Liver (tissue), 9 donors: Measurements from ENCODE around the gene ACP4. TPM values are rescaled to one million over a fixed set of nuclear protein-coding genes. Genes with fewer than 3 reads are reported as not detected.

ENCODE experiments used
- DNase-seq: peaks from one replicate; pipeline ENCODE4 v3.0.0-alpha.2; 2017; ENCODE audit warnings: low spot score
- H3K27ac ChIP-seq, 2 donors: one replicate each; pipeline ENCODE4 v1.7.0; 2013; ENCODE audit warnings: inconsistent platforms in 2 of 2, low read length in 2 of 2, control low read depth in 1 of 2, low read depth in 1 of 2, mild to moderate bottlenecking in 1 of 2
- H3K27me3 ChIP-seq, 4 donors: one replicate each; pipeline versions ENCODE4 v1.6.1 to v1.7.0; 2013; ENCODE audit warnings: low read length in 3 of 4, inconsistent platforms in 1 of 4, mild to moderate bottlenecking in 1 of 4, moderate library complexity in 1 of 4; ENCODE audit not compliant: control insufficient read depth in 4 of 4, insufficient read depth in 4 of 4
- H3K36me3 ChIP-seq, 4 donors: one replicate each; pipeline versions ENCODE4 v1.6.1 to v1.7.0; 2013; ENCODE audit warnings: low read length in 3 of 4, mild to moderate bottlenecking in 3 of 4, low read depth in 1 of 4, moderate library complexity in 1 of 4; ENCODE audit not compliant: control insufficient read depth in 4 of 4, insufficient read depth in 3 of 4
- H3K4me1 ChIP-seq, 4 donors: one replicate each; pipeline versions ENCODE4 v1.6.1 to v1.7.0; 2013; ENCODE audit warnings: low read length in 3 of 4, mild to moderate bottlenecking in 3 of 4, moderate library complexity in 1 of 4; ENCODE audit not compliant: control insufficient read depth in 4 of 4, insufficient read depth in 4 of 4
- H3K4me3 ChIP-seq, 3 donors: one replicate each; pipeline versions ENCODE4 v1.6.1 to v1.7.0; 2013; ENCODE audit warnings: low read length in 3 of 3, control low read depth in 1 of 3, low read depth in 1 of 3, mild to moderate bottlenecking in 1 of 3
- H3K9ac ChIP-seq, 2 donors: one replicate each; pipeline ENCODE4 v1.7.0; 2013; ENCODE audit warnings: low read length in 2 of 2, mild to moderate bottlenecking in 2 of 2, moderate library complexity in 2 of 2, control low read depth in 1 of 2, low read depth in 1 of 2
- H3K9me3 ChIP-seq, 4 donors: one replicate each; pipeline versions ENCODE4 v1.6.1 to v1.7.0; 2013; ENCODE audit warnings: low read length in 3 of 4; ENCODE audit not compliant: control insufficient read depth in 4 of 4
- EGR1 ChIP-seq, 2 donors: IDR thresholded peaks; 2 replicates each; pipeline ENCODE4 v1.6.1; 2016 to 2018; ENCODE audit warnings: antibody characterized with exemption in 2 of 2, low read depth in 2 of 2
- FOXA1 ChIP-seq: IDR thresholded peaks from 2 replicates; pipeline ENCODE4 v1.6.1; 2016; ENCODE audit warnings: antibody characterized with exemption
- FOXA2 ChIP-seq: IDR thresholded peaks from 2 replicates; pipeline ENCODE4 v1.6.1; 2016; ENCODE audit warnings: antibody characterized with exemption
- GABPA ChIP-seq, 2 donors: IDR thresholded peaks in 1 of 2; conservative IDR thresholded peaks in 1 of 2; 2 replicates each; pipeline ENCODE4 v1.6.1; 2016; ENCODE audit warnings: antibody characterized with exemption in 2 of 2, mild to moderate bottlenecking in 1 of 2, moderate library complexity in 1 of 2
- HNF4A ChIP-seq, 2 donors: conservative IDR thresholded peaks; 2 replicates each; pipeline ENCODE4 v1.6.1; 2016; ENCODE audit warnings: antibody characterized with exemption in 2 of 2, mild to moderate bottlenecking in 2 of 2
- HNF4G ChIP-seq: IDR thresholded peaks from 2 replicates; pipeline ENCODE4 v1.6.1; 2016; ENCODE audit warnings: antibody characterized with exemption
- JUND ChIP-seq, 2 donors: IDR thresholded peaks; 2 replicates each; pipeline ENCODE4 v1.6.1; 2016; ENCODE audit warnings: antibody characterized with exemption in 2 of 2
- NR2F2 ChIP-seq: IDR thresholded peaks from 2 replicates; pipeline ENCODE4 v1.6.1; 2016; ENCODE audit warnings: antibody characterized with exemption
- RAD21 ChIP-seq, 2 donors: IDR thresholded peaks; 2 replicates each; pipeline ENCODE4 v1.6.1; 2016; ENCODE audit warnings: antibody characterized with exemption in 2 of 2, mild to moderate bottlenecking in 2 of 2
- RXRA ChIP-seq, 2 donors: IDR thresholded peaks; 2 replicates each; pipeline ENCODE4 v1.6.1; 2017 to 2018; ENCODE audit warnings: antibody characterized with exemption in 2 of 2, mild to moderate bottlenecking in 1 of 2
- SP1 ChIP-seq: IDR thresholded peaks from 2 replicates; pipeline ENCODE4 v1.6.1; 2018; ENCODE audit warnings: antibody characterized with exemption, mild to moderate bottlenecking
- TAF1 ChIP-seq: conservative IDR thresholded peaks from 2 replicates; pipeline ENCODE4 v1.6.1; 2016; ENCODE audit warnings: antibody characterized with exemption, mild to moderate bottlenecking
- YY1 ChIP-seq: IDR thresholded peaks from 2 replicates; pipeline ENCODE4 v1.6.1; 2016; ENCODE audit warnings: antibody characterized with exemption, mild to moderate bottlenecking
- WGBS: extraction: QIAGEN DNeasy Blood & Tissue Kit; methylation state at CpG from one replicate; pipeline ENCODE4 v1.1.7; 2013; 5-methylcytosine and 5-hydroxymethylcytosine counted together
- polyA plus RNA-seq, 2 donors: library from polyadenylated mRNA; stranded (reverse) in 1 of 2; unstranded in 1 of 2; fragments of 200-250 nt in 1 of 2; fragments of >200 nt in 1 of 2; fragmentation: Nextera tagmentation in 1 of 2; extraction: Ambion mirVana in 1 of 2; gene quantifications; one replicate each; pipeline versions ENCODE4 v1.2.1 to v1.2.3, GENCODE V29; 2013 to 2015
- total RNA-seq, 2 donors: library from RNA; depleted of rRNA; stranded (reverse); fragments of >200 nt; gene quantifications; one replicate each; pipeline ENCODE4 v1.2.3, GENCODE V29; 2014
- TF ChIP-seq, protein P1 (sequence below): IDR thresholded peaks from 2 replicates; pipeline ENCODE4 v1.6.1; 2016; ENCODE audit warnings: antibody characterized with exemption, mild to moderate bottlenecking
- TF ChIP-seq, protein P2 (sequence below): IDR thresholded peaks from 2 replicates; pipeline ENCODE4 v1.6.1; 2016; ENCODE audit warnings: antibody characterized with exemption
- TF ChIP-seq, protein P3 (sequence below): fragments of 150-350 bp; IDR thresholded peaks from 2 replicates; pipeline ENCODE4 v1.5.1; 2017; ENCODE audit warnings: improper control_type of control experiment, low read depth, low read length; ENCODE audit not compliant: missing input control
- TF ChIP-seq, protein P4 (sequence below): IDR thresholded peaks from 2 replicates; pipeline ENCODE4 v1.6.1; 2016; ENCODE audit warnings: antibody characterized with exemption
- TF ChIP-seq, protein P5 (sequence below): IDR thresholded peaks from 2 replicates; pipeline ENCODE4 v1.6.1; 2016; ENCODE audit warnings: antibody characterized with exemption
- donor health status: healthy.
- donor health status: healthy.
- donor health status: healthy.
- donor health status: healthy.
- donor health status: healthy.

The ACP4 gene
- total and polyA plus RNA-seq, 4 donors = 0.06 to 0.19 TPM; not detected in 2

DNA sequence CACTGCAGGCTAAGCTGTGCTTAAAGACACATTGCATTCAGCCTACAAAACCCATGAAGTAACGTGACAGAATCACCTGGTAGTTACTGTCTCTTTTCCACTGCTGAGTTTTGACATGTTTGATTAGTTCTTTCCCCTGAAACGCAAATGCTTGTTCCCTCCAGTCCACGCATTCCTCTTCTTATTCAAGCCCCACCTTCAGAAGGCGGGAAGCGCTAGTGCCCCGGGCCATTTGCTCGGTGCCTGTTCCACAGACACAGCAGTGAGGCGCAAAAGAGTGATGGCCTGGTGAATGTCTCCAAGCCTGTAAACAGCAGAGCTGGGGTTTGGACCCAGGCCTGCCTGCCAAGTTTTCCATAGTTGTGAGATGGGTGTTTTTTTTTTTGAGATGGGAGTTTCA lies 10.9 kb downstream of the ACP4 start (continued):
- TF ChIP-seq, protein P1, sequence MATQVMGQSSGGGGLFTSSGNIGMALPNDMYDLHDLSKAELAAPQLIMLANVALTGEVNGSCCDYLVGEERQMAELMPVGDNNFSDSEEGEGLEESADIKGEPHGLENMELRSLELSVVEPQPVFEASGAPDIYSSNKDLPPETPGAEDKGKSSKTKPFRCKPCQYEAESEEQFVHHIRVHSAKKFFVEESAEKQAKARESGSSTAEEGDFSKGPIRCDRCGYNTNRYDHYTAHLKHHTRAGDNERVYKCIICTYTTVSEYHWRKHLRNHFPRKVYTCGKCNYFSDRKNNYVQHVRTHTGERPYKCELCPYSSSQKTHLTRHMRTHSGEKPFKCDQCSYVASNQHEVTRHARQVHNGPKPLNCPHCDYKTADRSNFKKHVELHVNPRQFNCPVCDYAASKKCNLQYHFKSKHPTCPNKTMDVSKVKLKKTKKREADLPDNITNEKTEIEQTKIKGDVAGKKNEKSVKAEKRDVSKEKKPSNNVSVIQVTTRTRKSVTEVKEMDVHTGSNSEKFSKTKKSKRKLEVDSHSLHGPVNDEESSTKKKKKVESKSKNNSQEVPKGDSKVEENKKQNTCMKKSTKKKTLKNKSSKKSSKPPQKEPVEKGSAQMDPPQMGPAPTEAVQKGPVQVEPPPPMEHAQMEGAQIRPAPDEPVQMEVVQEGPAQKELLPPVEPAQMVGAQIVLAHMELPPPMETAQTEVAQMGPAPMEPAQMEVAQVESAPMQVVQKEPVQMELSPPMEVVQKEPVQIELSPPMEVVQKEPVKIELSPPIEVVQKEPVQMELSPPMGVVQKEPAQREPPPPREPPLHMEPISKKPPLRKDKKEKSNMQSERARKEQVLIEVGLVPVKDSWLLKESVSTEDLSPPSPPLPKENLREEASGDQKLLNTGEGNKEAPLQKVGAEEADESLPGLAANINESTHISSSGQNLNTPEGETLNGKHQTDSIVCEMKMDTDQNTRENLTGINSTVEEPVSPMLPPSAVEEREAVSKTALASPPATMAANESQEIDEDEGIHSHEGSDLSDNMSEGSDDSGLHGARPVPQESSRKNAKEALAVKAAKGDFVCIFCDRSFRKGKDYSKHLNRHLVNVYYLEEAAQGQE = no peak

DNA sequence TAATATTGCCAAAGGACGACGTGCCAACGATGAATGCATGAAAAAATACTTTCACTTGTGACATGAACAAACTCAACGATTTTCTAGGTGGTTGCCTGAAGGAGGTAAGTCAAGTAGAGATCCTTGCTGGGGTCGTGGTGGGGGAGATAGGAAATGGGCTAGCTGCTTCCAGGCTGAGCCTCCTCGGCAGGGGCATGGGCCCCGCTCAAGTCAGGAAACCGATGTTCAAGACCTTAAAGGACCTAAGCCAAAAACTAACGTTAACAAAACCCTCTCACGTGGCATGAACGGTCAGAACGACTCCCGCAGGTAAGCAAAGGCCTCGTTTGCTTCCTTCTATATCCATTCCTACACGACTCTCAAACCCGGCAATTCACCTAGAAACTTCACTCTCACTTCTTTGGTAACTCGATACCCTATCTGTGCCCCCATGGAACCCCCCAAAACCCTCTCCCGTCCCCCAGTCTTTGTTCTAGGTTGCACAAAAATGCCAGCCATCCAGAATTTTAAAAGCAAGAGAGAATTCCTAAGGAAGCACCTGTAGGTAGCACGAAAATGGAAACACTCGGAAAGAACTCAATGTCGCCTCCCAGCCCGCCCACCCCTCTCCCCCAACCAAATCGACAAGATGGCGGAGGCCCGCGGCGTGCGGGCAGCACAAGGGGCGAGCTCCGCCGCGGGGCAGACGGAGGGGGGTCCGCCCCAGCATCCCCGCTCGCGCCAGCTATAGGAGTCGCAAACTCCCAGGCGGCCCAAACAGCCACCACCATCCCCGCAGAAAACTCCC lies 13.6 kb downstream of the ACP4 start:
- H3K4me3 ChIP-seq = peak overlapping the region; percentile 84 to 99 (median 90)
- H3K4me1 ChIP-seq = peaks cover 1 to 22% (median 16%) of the 10 kb centered on the region in 4 donors
- peaks cover 0 to 15% (median 1%) of the 10 kb centered on the region in 4 donors for H3K36me3 ChIP-seq
- no peaks in the 10 kb centered on the region for H3K27me3 ChIP-seq
- under 1% methylated on average over 40 of the region's 40 CpGs for WGBS
- H3K27ac ChIP-seq = peak overlapping the region; percentile 97 to 99
- H3K9ac ChIP-seq = peak overlapping the region; percentile 73 to 99
- DNase-seq = no peak
- TF ChIP-seq FOXA2 (no peak), HNF4G (no peak), JUND (IDR thresholded peaks at IDR 0.05) (no peak), YY1 (no peak), SP1 (no peak), NR2F2 (no peak), EGR1 (IDR thresholded peaks at IDR 0.05; ENCODE audit: low read depth in 2 of 2) (no peak), GABPA (IDR thresholded peaks at IDR 0.05 in 1 of 2, conservative IDR thresholded peaks at IDR 0.05 in 1 of 2) (no peak), HNF4A (conservative IDR thresholded peaks at IDR 0.05) (no peak), TAF1 (no peak), RAD21 (IDR thresholded peaks at IDR 0.05) (no peak), FOXA1 (no peak), RXRA (IDR thresholded peaks at IDR 0.05) (no peak)
- TF ChIP-seq, protein P2, sequence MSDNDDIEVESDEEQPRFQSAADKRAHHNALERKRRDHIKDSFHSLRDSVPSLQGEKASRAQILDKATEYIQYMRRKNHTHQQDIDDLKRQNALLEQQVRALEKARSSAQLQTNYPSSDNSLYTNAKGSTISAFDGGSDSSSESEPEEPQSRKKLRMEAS = no peak
- TF ChIP-seq, protein P3, sequence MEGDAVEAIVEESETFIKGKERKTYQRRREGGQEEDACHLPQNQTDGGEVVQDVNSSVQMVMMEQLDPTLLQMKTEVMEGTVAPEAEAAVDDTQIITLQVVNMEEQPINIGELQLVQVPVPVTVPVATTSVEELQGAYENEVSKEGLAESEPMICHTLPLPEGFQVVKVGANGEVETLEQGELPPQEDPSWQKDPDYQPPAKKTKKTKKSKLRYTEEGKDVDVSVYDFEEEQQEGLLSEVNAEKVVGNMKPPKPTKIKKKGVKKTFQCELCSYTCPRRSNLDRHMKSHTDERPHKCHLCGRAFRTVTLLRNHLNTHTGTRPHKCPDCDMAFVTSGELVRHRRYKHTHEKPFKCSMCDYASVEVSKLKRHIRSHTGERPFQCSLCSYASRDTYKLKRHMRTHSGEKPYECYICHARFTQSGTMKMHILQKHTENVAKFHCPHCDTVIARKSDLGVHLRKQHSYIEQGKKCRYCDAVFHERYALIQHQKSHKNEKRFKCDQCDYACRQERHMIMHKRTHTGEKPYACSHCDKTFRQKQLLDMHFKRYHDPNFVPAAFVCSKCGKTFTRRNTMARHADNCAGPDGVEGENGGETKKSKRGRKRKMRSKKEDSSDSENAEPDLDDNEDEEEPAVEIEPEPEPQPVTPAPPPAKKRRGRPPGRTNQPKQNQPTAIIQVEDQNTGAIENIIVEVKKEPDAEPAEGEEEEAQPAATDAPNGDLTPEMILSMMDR = no peak
- TF ChIP-seq, protein P4, sequence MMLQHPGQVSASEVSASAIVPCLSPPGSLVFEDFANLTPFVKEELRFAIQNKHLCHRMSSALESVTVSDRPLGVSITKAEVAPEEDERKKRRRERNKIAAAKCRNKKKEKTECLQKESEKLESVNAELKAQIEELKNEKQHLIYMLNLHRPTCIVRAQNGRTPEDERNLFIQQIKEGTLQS = no peak
- TF ChIP-seq, protein P1 = no peak
- TF ChIP-seq, protein P5, sequence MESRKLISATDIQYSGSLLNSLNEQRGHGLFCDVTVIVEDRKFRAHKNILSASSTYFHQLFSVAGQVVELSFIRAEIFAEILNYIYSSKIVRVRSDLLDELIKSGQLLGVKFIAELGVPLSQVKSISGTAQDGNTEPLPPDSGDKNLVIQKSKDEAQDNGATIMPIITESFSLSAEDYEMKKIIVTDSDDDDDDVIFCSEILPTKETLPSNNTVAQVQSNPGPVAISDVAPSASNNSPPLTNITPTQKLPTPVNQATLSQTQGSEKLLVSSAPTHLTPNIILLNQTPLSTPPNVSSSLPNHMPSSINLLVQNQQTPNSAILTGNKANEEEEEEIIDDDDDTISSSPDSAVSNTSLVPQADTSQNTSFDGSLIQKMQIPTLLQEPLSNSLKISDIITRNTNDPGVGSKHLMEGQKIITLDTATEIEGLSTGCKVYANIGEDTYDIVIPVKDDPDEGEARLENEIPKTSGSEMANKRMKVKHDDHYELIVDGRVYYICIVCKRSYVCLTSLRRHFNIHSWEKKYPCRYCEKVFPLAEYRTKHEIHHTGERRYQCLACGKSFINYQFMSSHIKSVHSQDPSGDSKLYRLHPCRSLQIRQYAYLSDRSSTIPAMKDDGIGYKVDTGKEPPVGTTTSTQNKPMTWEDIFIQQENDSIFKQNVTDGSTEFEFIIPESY = no peak
- H3K9me3 ChIP-seq = no peaks in the 10 kb centered on the region
